GM12878 (cell line): ENCODE results near the gene C2orf92. TPM values are rescaled to one million over a fixed set of nuclear protein-coding genes. Genes with fewer than 3 reads are reported as not detected.

Experiments
- ATAC-seq: fragments of 200-7000 bp; cut with Tn5 transposase; 3 replicates; pipeline ENCODE4 v1.9.1; 2020; ENCODE audit warnings: mild to moderate bottlenecking, moderate library complexity
- BruUV-seq: library from RNA; stranded (reverse); fragments of 400-500 nt; replicated peaks from 2 replicates; lab custom pipeline; 2021; lab: Mats Ljungman, UMichigan
- CTCF ChIA-PET: fragments of 300-600 bp; sonication (Branson Sonifier 250); formaldehyde crosslinking; extraction: SDS; loops from one replicate; lab custom pipeline; 2021; ENCODE audit warnings: inconsistent platforms; lab: Yijun Ruan, JAX
- POLR2A ChIA-PET: fragments of 350-600 bp; formaldehyde crosslinking; extraction: SDS; loops from one replicate; lab custom pipeline; 2021; ENCODE audit warnings: inconsistent platforms; lab: Charles Lee
- RAD21 ChIA-PET: fragments of 300-600 bp; sonication (Branson Sonifier 250); formaldehyde crosslinking; loops from one replicate; lab custom pipeline; 2023; ENCODE audit warnings: antibody characterized with exemption; ENCODE audit not compliant: unreplicated experiment; lab: Charles Lee
- SMC1A ChIA-PET: fragments of 300-600 bp; sonication (Branson Sonifier 250); formaldehyde crosslinking; loops from one replicate; lab custom pipeline; 2023; ENCODE audit not compliant: unreplicated experiment, uncharacterized antibody; lab: Charles Lee
- DNase-seq: peaks from one replicate; pipeline ENCODE4 v3.0.0-alpha.2; 2011; ENCODE audit warnings: low read depth, low spot score
- FAIRE-seq: peaks from 3 replicates; lab custom pipeline; 2011; peaks lifted over from hg19 to GRCh38; lab: Jason Lieb, UNC
- H2AFZ ChIP-seq: 2 replicates; pipeline ENCODE4 v1.6.0; 2011; ENCODE audit warnings: low read depth, low read length, control low read depth; ENCODE audit not compliant: control insufficient read depth
- H3K27ac ChIP-seq: 2 replicates; pipeline ENCODE4 v1.5.1; 2011; ENCODE audit warnings: control low read depth; ENCODE audit not compliant: control insufficient read depth, insufficient read depth
- H3K27me3 ChIP-seq, 2 experiments: replicated peaks in 1 of 2; 2 replicates each; pipeline versions ENCODE4 v1.6.0 to v1.6.1; 2011; ENCODE audit warnings: low read length in 1 of 2; ENCODE audit not compliant: control insufficient read depth in 2 of 2, insufficient read depth in 2 of 2
- H3K36me3 ChIP-seq, 2 experiments: 2 replicates each; pipeline ENCODE4 v1.5.1; 2011; ENCODE audit warnings: low read length in 1 of 2; ENCODE audit not compliant: control insufficient read depth in 2 of 2, insufficient read depth in 2 of 2
- H3K4me1 ChIP-seq: 2 replicates; pipeline ENCODE4 v1.6.1; 2011; ENCODE audit warnings: mild to moderate bottlenecking, low read length, moderate library complexity, mixed read lengths; ENCODE audit not compliant: control insufficient read depth, insufficient read depth
- H3K4me2 ChIP-seq: 2 replicates; pipeline ENCODE4 v1.6.0; 2011; ENCODE audit warnings: control low read depth; ENCODE audit not compliant: control insufficient read depth, insufficient read depth
- H3K4me3 ChIP-seq: fragments of 200-600 bp; sonication (generic); 2 replicates; pipeline ENCODE4 v1.5.1; 2016
- H3K79me2 ChIP-seq: 2 replicates; pipeline ENCODE4 v1.6.0; 2011; ENCODE audit warnings: low read length; ENCODE audit not compliant: control insufficient read depth, insufficient read depth
- H3K9ac ChIP-seq: 2 replicates; pipeline ENCODE4 v1.8.0; 2011; ENCODE audit warnings: low read length, control low read depth, mixed read lengths; ENCODE audit not compliant: control insufficient read depth, insufficient read depth
- H3K9me3 ChIP-seq: replicated peaks from 3 replicates; pipeline ENCODE4 v1.5.1; 2011; ENCODE audit warnings: mild to moderate bottlenecking, low read length; ENCODE audit not compliant: control insufficient read depth, insufficient read depth
- H4K20me1 ChIP-seq: 2 replicates; pipeline ENCODE4 v1.6.0; 2011; ENCODE audit not compliant: control insufficient read depth, insufficient read depth
- BHLHE40 ChIP-seq, 2 experiments: fragments of 450-650 bp in 1 of 2; IDR thresholded peaks; 2 replicates each; pipeline ENCODE4 v1.6.1; 2011 to 2017; ENCODE audit warnings: low read depth in 2 of 2, borderline replicate concordance in 1 of 2, improper control_type of control experiment in 1 of 2, low read length in 1 of 2, mild to moderate bottlenecking in 1 of 2
- CBFB ChIP-seq: IDR thresholded peaks from 2 replicates; pipeline ENCODE4 v1.6.1; 2016; ENCODE audit warnings: antibody characterized with exemption, low read depth
- E4F1 ChIP-seq: fragments of 450-650 bp; IDR thresholded peaks from 2 replicates; pipeline ENCODE4 v1.6.1; 2018; ENCODE audit warnings: borderline replicate concordance, mild to moderate bottlenecking; ENCODE audit not compliant: partially characterized antibody
- ELK1 ChIP-seq: IDR thresholded peaks from 2 replicates; pipeline ENCODE4 v1.6.1; 2012; ENCODE audit warnings: low read depth, low read length, improper control_type of control experiment
- GATAD2B ChIP-seq: fragments of 450-650 bp; conservative IDR thresholded peaks from 2 replicates; pipeline ENCODE4 v1.6.1; 2017; ENCODE audit warnings: low read depth, mild to moderate bottlenecking, moderate library complexity
- MYC ChIP-seq: IDR thresholded peaks from 2 replicates; pipeline ENCODE4 v1.6.1; 2011; ENCODE audit warnings: mild to moderate bottlenecking, low read length, moderate library complexity, inconsistent platforms; ENCODE audit not compliant: insufficient read depth, insufficient replicate concordance, insufficient read length, severe bottlenecking
- ZNF687 ChIP-seq: fragments of 450-650 bp; IDR thresholded peaks from 2 replicates; pipeline ENCODE4 v1.6.1; 2017; ENCODE audit warnings: mild to moderate bottlenecking, moderate library complexity
- WGBS: methylation state at CpG from one replicate; pipeline ENCODE4 v1.1.6; 2016; ENCODE audit warnings: low lambda C conversion rate; ENCODE audit not compliant: insufficient replicate concordance, insufficient coverage; ENCODE audit errors: missing lambda C conversion rate; 5-methylcytosine and 5-hydroxymethylcytosine counted together
- in situ Hi-C: fragments of 300-500 bp; cut with MboI; formaldehyde crosslinking; loops from 9 replicates; pipeline ENCODE4 v1.14.3; 2018; ENCODE audit warnings: mixed read lengths
- intact Hi-C: fragments of 100-400 bp; cut with micrococcal nuclease; formaldehyde crosslinking; loops from one replicate; pipeline ENCODE4 v1.14.2; 2022; ENCODE audit not compliant: unreplicated experiment
- polyA plus RNA-seq, 11 experiments: library from polyadenylated mRNA; depleted of rRNA in 4 of 11; unstranded in 6 of 11; stranded (reverse) in 5 of 11; fragments of >200 nt; fragmentation: Nextera tagmentation in 4 of 11; fragmentation: Illumina TruSeq in 1 of 11; extraction: Ambion mirVana in 4 of 11; extraction: Trizol in 1 of 11; gene quantifications; 1 replicate in 1 of 11; 2 replicates in 10 of 11; pipeline versions ENCODE4 v1.2.1 to v1.2.3, GENCODE V29; 2011 to 2016; ENCODE audit warnings: inconsistent platforms in 2 of 11, missing spikeins in 2 of 11, low read depth in 1 of 11
- total RNA-seq, 4 experiments: library from RNA; depleted of rRNA in 3 of 4; stranded (reverse); fragments of >200 nt in 3 of 4; fragmentation: Illumina TruSeq in 1 of 4; extraction: Trizol in 1 of 4; gene quantifications; 2 replicates each; pipeline versions ENCODE4 v1.2.1 to v1.2.3, GENCODE V29; 2013 to 2021

Gene C2orf92
- total and polyA plus RNA-seq, 10 of the 15 experiments (the other 5 are each of a cell fraction or from before 2014, with no cell fraction given) = 0.40 to 10.1 (median 3.7) TPM

GRCh38 chr2:97698530-97698929 lies 29.0 kb downstream of the C2orf92 start:
- no peaks in the 10 kb centered on the region for H3K27me3 ChIP-seq
- ChIA-PET SMC1A (interaction anchor here (1.1 to 6.2 kb wide), 15 partner anchors 10 to 687 kb away, joined by 3 to 81 read pairs (median 15); partner anchors contain the start of genes ACTR1B, ANKRD36B and COX5B), POLR2A (interaction anchor here (1.1 to 1.4 kb wide), 2 partner anchors 34 to 35 kb away, joined by 3 to 4 read pairs; partner anchors contain the start of gene ACTR1B), CTCF (interaction anchor here (0.8 to 7.8 kb wide), 22 partner anchors 11 to 686 kb away, joined by 3 to 168 read pairs (median 8); partner anchors contain the start of genes ACTR1B, ANKRD36B, C2orf92 and COX5B), RAD21 (interaction anchor here (1.0 to 5.9 kb wide), 11 partner anchors 11 to 1635 kb away, joined by 3 to 106 read pairs (median 15); partner anchors contain the start of genes ACTR1B and COX5B)
- intact Hi-C loops = loop anchor here (5.0 kb wide), 1 partner anchor 51 kb away; the partner anchor contains the start of gene COX5B
- no peaks in the 10 kb centered on the region; the same call in 1 of the 2 replicates for H3K4me1 ChIP-seq
- in situ Hi-C loops = loop anchor here (10.0 kb wide), 1 partner anchor 1634 kb away; no protein-coding TSS in a partner anchor
- H3K9ac ChIP-seq = no peak overlapping the region
- no peaks in the 10 kb centered on the region for H3K36me3 ChIP-seq
- WGBS = 67% methylated on average over 4 of the region's 4 CpGs
- BruUV-seq = no TSS peak
- no peaks in the 10 kb centered on the region for H4K20me1 ChIP-seq
- H3K27ac ChIP-seq = no peak overlapping the region
- ATAC-seq = no peak
- no peaks in the 10 kb centered on the region for H3K79me2 ChIP-seq
- no peak for DNase-seq
- TF ChIP-seq MYC (no peak), E4F1 (no peak), ELK1 (no peak), CBFB (no peak), BHLHE40 (IDR thresholded peaks at IDR 0.05; ENCODE audit: borderline replicate concordance in 1 of 2, low read depth in 2 of 2, low read length in 1 of 2) (no peak), GATAD2B (no peak), ZNF687 (no peak)
- no peak overlapping the region for H3K4me2 ChIP-seq
- no peaks in the 10 kb centered on the region for H3K9me3 ChIP-seq
- H2AFZ ChIP-seq = no peak overlapping the region
- no peak for FAIRE-seq
- H3K4me3 ChIP-seq = no peak overlapping the region
